Testis (tissue), 2 donors: ENCODE measurements around the gene TRIP4.

Experiments used
- POLR2A ChIP-seq: fragments of 450-650 bp; IDR thresholded peaks from one replicate; pipeline ENCODE4 v1.6.1; 2017; ENCODE audit warnings: antibody characterized with exemption, mild to moderate bottlenecking, moderate library complexity
- TF ChIP-seq, protein P1 (sequence below), 3 experiments: fragments of 450-650 bp in 2 of 3; fragments of 200-600 bp in 1 of 3; sonication (generic) in 1 of 3; IDR thresholded peaks; one replicate each; pipeline ENCODE4 v1.5.1; 2016 to 2019; ENCODE audit warnings: antibody characterized with exemption in 3 of 3, mild to moderate bottlenecking in 2 of 3, moderate library complexity in 1 of 3

DNA sequence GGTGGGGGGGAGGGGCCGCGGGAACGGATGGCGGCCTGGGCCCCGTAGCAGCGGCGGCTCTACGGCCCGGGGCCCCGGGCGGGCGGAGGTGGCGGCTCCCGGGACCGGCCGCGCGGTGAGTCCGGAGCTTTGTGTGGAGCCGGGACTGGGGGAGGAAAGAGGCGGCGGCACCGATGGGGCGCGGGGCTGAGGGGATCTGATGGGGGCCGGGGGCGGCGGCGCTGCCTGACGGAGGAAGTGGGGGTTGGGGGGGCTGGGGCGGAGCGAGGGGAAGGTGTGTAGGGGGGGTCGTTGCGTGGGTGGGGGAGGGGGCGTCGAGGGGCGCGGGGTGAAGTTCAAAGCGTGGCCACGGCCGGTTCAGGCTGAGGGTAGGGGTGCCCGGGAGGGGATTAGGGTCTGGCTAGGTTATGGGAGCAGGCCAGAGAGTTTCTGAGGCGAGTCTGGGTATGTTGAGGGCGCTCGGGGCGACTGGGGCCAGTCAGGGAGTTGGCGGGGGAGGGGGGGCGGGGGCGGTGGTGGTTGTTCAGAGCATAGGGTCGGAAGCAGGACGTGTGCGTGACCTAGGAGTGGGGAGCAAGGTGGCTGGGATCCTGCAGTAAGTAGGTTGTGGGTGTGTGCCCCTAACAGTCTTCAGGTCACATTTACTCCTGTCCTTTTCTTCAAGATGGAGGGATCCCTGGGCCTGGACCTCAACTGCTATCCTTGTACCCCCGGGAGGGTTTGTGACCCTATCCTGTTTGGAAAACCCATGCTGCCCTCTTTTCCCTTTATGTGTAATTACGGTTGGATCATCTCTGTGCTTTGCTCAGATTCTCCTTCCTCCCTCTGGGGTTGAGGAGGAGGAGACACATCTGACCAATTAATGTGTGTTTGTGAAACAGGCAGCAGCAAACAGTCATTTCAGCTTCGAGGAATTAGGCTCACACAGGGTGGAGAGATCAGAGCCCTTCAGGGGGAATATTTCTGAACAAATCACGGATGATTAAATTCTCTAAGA, 73.4 kb downstream of the TRIP4 start:
- TF ChIP-seq POLR2A = no peak
- TF ChIP-seq, protein P1, sequence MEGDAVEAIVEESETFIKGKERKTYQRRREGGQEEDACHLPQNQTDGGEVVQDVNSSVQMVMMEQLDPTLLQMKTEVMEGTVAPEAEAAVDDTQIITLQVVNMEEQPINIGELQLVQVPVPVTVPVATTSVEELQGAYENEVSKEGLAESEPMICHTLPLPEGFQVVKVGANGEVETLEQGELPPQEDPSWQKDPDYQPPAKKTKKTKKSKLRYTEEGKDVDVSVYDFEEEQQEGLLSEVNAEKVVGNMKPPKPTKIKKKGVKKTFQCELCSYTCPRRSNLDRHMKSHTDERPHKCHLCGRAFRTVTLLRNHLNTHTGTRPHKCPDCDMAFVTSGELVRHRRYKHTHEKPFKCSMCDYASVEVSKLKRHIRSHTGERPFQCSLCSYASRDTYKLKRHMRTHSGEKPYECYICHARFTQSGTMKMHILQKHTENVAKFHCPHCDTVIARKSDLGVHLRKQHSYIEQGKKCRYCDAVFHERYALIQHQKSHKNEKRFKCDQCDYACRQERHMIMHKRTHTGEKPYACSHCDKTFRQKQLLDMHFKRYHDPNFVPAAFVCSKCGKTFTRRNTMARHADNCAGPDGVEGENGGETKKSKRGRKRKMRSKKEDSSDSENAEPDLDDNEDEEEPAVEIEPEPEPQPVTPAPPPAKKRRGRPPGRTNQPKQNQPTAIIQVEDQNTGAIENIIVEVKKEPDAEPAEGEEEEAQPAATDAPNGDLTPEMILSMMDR (IDR thresholded peaks at IDR 0.05) = no peak
